ENCODE data around the gene NOL9.
A peak's percentile ranks its signal among the peaks of the same experiment; 100 is the strongest.

Gene NOL9

GRCh38 chr1:6602669-6603237 is 48.4 kb upstream of the NOL9 start, which contains the start of gene KLHL21:
TSS of gene KLHL21 (minus strand) at chr1:6602869. CDS start at chr1:6602817, 52 bp downstream.
- Histone ChIP-seq H3K27ac (replicated peaks) (peak within 1 kb of the TSS; percentile 90), H3K27me3 (ENCODE audit: insufficient read depth, poor library complexity, severe bottlenecking) (no peaks in the 10 kb centered on the region), H3K4me3 (replicated peaks; ENCODE audit: insufficient read depth, low read length) (peak within 1 kb of the TSS; percentile 93)
- peak; percentile 78; the same call in 1 of the 2 replicates for TF ChIP-seq POLR2AphosphoS5 (IDR thresholded peaks at IDR 0.05; ENCODE audit: low read depth)
- TF ChIP-seq CTCF (IDR thresholded peaks at IDR 0.05; ENCODE audit: insufficient read depth, low read length): no peak
- DNase-seq (ENCODE audit: low read depth in 1 of 2, low spot score in 1 of 2): peak; percentile 81

GRCh38 chr1:6601923-6602668 is 47.8 kb upstream of the NOL9 start:
- DNase-seq (ENCODE audit: low read depth in 1 of 2, low spot score in 1 of 2): no peak
- TF ChIP-seq REST (IDR thresholded peaks at IDR 0.05; ENCODE audit: insufficient replicate concordance, low read depth) (peak; percentile 31), GABPA (IDR thresholded peaks at IDR 0.05; ENCODE audit: low read depth) (no peak)
- peak overlapping the region; percentile 90 for H3K27ac ChIP-seq (replicated peaks)
- H3K4me3 ChIP-seq (replicated peaks; ENCODE audit: insufficient read depth, low read length): peak overlapping the region; percentile 93
- H3K27me3 ChIP-seq (ENCODE audit: insufficient read depth, poor library complexity, severe bottlenecking): no peaks in the 10 kb centered on the region

GRCh38 chr1:6601049-6601922 is 47.0 kb upstream of the NOL9 start:
- peak overlapping the region; percentile 93 for H3K4me3 ChIP-seq (replicated peaks; ENCODE audit: insufficient read depth, low read length)
- TF ChIP-seq CTCF (IDR thresholded peaks at IDR 0.05; ENCODE audit: insufficient read depth, low read length) (no peak), SPI1 (IDR thresholded peaks at IDR 0.05; ENCODE audit: borderline replicate concordance, low read depth) (no peak), POLR2AphosphoS5 (IDR thresholded peaks at IDR 0.05; ENCODE audit: low read depth) (0 out of 2 replicates have a peak, but pooled peaks have one; percentile 20), REST (IDR thresholded peaks at IDR 0.05; ENCODE audit: insufficient replicate concordance, low read depth) (no peak), GABPA (IDR thresholded peaks at IDR 0.05; ENCODE audit: low read depth) (no peak)
- peak overlapping the region; percentile 81 for H3K27ac ChIP-seq (replicated peaks)
- no peaks in the 10 kb centered on the region for H3K27me3 ChIP-seq (ENCODE audit: insufficient read depth, poor library complexity, severe bottlenecking)
- DNase-seq (ENCODE audit: low read depth in 1 of 2, low spot score in 1 of 2): peak; percentile 82 to 89
